ENCODE results near the gene ZCWPW2. TPM values are rescaled to one million over a fixed set of nuclear protein-coding genes. Genes with fewer than 3 reads are reported as not detected.

ZCWPW2 gene
- polyA plus RNA-seq, 3 donors, result 0.07 to 0.41 (median 0.35) TPM

DNA sequence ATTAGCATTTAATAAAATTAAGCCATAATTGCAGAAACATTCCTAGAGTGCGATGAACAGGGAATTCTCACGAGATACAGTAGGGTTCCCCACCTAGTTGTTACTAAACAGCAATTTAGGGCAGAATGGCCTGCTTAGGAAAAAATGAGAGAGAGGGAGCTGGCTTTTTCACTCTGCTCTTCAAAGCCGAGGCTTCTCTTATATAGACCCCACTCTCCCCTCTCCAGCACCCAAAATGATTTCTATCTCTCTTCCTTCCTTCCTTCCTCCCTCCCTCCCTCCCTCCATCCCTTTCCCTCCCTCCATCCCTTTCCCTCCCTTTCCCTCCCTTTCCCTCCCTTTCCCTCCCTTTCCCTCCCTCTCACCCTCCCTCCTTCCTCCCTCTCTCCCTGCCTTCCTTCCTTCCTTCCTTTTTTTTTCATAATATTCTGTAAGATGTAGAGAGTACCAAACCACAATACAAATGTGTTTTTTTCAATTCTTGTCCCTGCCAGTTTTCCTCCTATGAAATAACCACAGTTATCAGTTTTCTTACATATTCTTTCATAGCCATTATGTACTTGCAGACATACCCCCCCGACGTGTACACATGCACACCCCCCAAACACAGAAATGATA lies 48.1 kb upstream of the ZCWPW2 start:
- Histone ChIP-seq H3K36me3 (replicated peaks in 1 of 2; ENCODE audit: control insufficient read depth in 1 of 2, insufficient read depth in 2 of 2, low read length in 2 of 2) (peaks cover 0 to 19% of the 10 kb centered on the region in 2 donors), H3K4me3 (replicated peaks in 1 of 3; ENCODE audit: low read depth in 2 of 3, low read length in 3 of 3) (no peak overlapping the region), H3K4me1 (ENCODE audit: control insufficient read depth in 1 of 2, insufficient read depth in 2 of 2, low read length in 2 of 2) (peaks cover 6 to 7% of the 10 kb centered on the region in 2 donors), H3K27me3 (ENCODE audit: control insufficient read depth in 2 of 2, insufficient read depth in 2 of 2, low read length in 2 of 2) (no peaks in the 10 kb centered on the region), H3K9ac (ENCODE audit: insufficient read depth, low read length, poor library complexity, severe bottlenecking) (no peak overlapping the region), H3K27ac (ENCODE audit: low read depth in 1 of 2, low read length in 2 of 2) (no peak overlapping the region), H3K4me2 (replicated peaks; ENCODE audit: extremely low read depth, low read length, poor library complexity, severe bottlenecking) (no peak overlapping the region), H3K79me2 (ENCODE audit: insufficient read depth, low read length) (no peaks in the 10 kb centered on the region), H2AFZ (ENCODE audit: insufficient read depth, low read depth, low read length, poor library complexity, severe bottlenecking) (no peak overlapping the region), H4K20me1 (ENCODE audit: insufficient read depth, low read length) (no peaks in the 10 kb centered on the region), H3K9me3 (replicated peaks in 1 of 2; ENCODE audit: control insufficient read depth in 1 of 2, insufficient read depth in 1 of 2, low read length in 2 of 2) (no peaks in the 10 kb centered on the region)
- no peak overlapping the region for H3K4me3 Mint-ChIP-seq
- TF ChIP-seq, protein P1, sequence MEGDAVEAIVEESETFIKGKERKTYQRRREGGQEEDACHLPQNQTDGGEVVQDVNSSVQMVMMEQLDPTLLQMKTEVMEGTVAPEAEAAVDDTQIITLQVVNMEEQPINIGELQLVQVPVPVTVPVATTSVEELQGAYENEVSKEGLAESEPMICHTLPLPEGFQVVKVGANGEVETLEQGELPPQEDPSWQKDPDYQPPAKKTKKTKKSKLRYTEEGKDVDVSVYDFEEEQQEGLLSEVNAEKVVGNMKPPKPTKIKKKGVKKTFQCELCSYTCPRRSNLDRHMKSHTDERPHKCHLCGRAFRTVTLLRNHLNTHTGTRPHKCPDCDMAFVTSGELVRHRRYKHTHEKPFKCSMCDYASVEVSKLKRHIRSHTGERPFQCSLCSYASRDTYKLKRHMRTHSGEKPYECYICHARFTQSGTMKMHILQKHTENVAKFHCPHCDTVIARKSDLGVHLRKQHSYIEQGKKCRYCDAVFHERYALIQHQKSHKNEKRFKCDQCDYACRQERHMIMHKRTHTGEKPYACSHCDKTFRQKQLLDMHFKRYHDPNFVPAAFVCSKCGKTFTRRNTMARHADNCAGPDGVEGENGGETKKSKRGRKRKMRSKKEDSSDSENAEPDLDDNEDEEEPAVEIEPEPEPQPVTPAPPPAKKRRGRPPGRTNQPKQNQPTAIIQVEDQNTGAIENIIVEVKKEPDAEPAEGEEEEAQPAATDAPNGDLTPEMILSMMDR (IDR thresholded peaks at IDR 0.05), result no peak
- H3K9me3 Mint-ChIP-seq, result peaks cover 0 to 1% (median 0%) of the 10 kb centered on the region in 7 donors
- H3K36me3 Mint-ChIP-seq, result peaks cover 8 to 13% of the 10 kb centered on the region in 2 donors
- peaks cover 5% of the 10 kb centered on the region for H3K4me1 Mint-ChIP-seq
- intact Hi-C loops (cut with micrococcal nuclease), result loop anchor here in 1 of 2 donors (10.0 kb wide), 1 partner anchor 46 kb away; no protein-coding TSS in a partner anchor
- H3K27ac Mint-ChIP-seq, result no peak overlapping the region
- no CpG with 5 or more reads among the region's 5 CpGs for WGBS (ENCODE audit: insufficient coverage)
- DNase-seq, result no peak
- no peaks in the 10 kb centered on the region for H3K27me3 Mint-ChIP-seq (ENCODE audit: low read depth in 3 of 3)

DNA sequence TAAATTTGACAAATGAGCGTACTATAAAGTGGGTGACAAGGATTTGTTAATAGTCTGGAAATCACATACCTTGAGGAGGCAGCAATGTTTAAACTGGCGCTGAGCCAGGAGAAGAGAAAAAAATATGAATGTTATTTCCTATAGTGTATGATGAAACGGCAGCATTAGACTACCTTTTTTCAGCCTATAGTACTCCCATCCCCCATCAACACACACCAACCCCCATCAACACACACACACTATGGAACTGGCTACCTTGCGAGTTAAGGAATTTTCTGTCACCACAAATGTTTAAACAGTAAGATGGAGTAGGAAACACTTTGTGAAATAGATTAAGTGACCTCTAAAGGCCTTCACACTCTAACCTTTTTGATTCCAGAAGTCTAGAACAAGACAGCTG lies 46.8 kb upstream of the ZCWPW2 start:
- H3K4me3 Mint-ChIP-seq, result no peak overlapping the region
- Histone ChIP-seq H3K79me2 (ENCODE audit: insufficient read depth, low read length) (no peaks in the 10 kb centered on the region), H3K9me3 (replicated peaks in 1 of 2; ENCODE audit: control insufficient read depth in 1 of 2, insufficient read depth in 1 of 2, low read length in 2 of 2) (no peaks in the 10 kb centered on the region), H4K20me1 (ENCODE audit: insufficient read depth, low read length) (no peaks in the 10 kb centered on the region), H3K36me3 (replicated peaks in 1 of 2; ENCODE audit: control insufficient read depth in 1 of 2, insufficient read depth in 2 of 2, low read length in 2 of 2) (peaks cover 0 to 19% of the 10 kb centered on the region in 2 donors), H2AFZ (ENCODE audit: insufficient read depth, low read depth, low read length, poor library complexity, severe bottlenecking) (no peak overlapping the region), H3K4me1 (ENCODE audit: control insufficient read depth in 1 of 2, insufficient read depth in 2 of 2, low read length in 2 of 2) (no peaks in the 10 kb centered on the region), H3K9ac (ENCODE audit: insufficient read depth, low read length, poor library complexity, severe bottlenecking) (no peak overlapping the region), H3K4me2 (replicated peaks; ENCODE audit: extremely low read depth, low read length, poor library complexity, severe bottlenecking) (no peak overlapping the region), H3K27me3 (ENCODE audit: control insufficient read depth in 2 of 2, insufficient read depth in 2 of 2, low read length in 2 of 2) (no peaks in the 10 kb centered on the region), H3K4me3 (replicated peaks in 1 of 3; ENCODE audit: low read depth in 2 of 3, low read length in 3 of 3) (no peak overlapping the region), H3K27ac (ENCODE audit: low read depth in 1 of 2, low read length in 2 of 2) (no peak overlapping the region)
- peak overlapping the region in 1 of 7 donors; percentile 33 for H3K27ac Mint-ChIP-seq
- no peaks in the 10 kb centered on the region for H3K27me3 Mint-ChIP-seq (ENCODE audit: low read depth in 3 of 3)
- WGBS (ENCODE audit: insufficient coverage), result no CpG with 5 or more reads among the region's 4 CpGs
- no peaks in the 10 kb centered on the region for H3K4me1 Mint-ChIP-seq
- TF ChIP-seq, protein P1 (IDR thresholded peaks at IDR 0.05), result no peak
- no peak for DNase-seq
- intact Hi-C loops (cut with micrococcal nuclease), result loop anchor here in 1 of 2 donors (10.0 kb wide), 1 partner anchor 47 kb away; no protein-coding TSS in a partner anchor
- H3K36me3 Mint-ChIP-seq, result peaks cover 7 to 13% of the 10 kb centered on the region in 2 donors
- peaks cover 0 to 2% (median 0%) of the 10 kb centered on the region in 7 donors for H3K9me3 Mint-ChIP-seq

Data from CD14-positive monocyte (primary cell).